ENCODE results near the gene GPR158. TPM values are rescaled to one million over a fixed set of nuclear protein-coding genes. Genes with fewer than 3 reads are reported as not detected.

GPR158 gene
- total RNA-seq, 1 donor from 2014 or later: 5.3 TPM

GRCh38 chr10:25206693-25207414 is 32.1 kb downstream of the GPR158 start:
- DNase-seq (ENCODE audit: low spot score): no peak

- DNase-seq (ENCODE audit: low spot score): no peak
Measured at GRCh38 chr10:25209618-25210017, 34.8 kb downstream of the GPR158 start.

GRCh38 chr10:25210265-25210664 is 35.5 kb downstream of the GPR158 start:
- DNase-seq (ENCODE audit: low spot score): no peak

- DNase-seq (ENCODE audit: low spot score): no peak
Measured at GRCh38 chr10:25220156-25220555, 45.4 kb downstream of the GPR158 start.

- DNase-seq (ENCODE audit: low spot score): no peak
Measured at GRCh38 chr10:25222085-25222660, 47.4 kb downstream of the GPR158 start.

GRCh38 chr10:25226775-25227682 is 52.2 kb downstream of the GPR158 start:
- DNase-seq (ENCODE audit: low spot score): no peak

- DNase-seq (ENCODE audit: low spot score): no peak
Measured at GRCh38 chr10:25231751-25232150, 57.0 kb downstream of the GPR158 start.

GRCh38 chr10:25232204-25232603 is 57.4 kb downstream of the GPR158 start:
- DNase-seq (ENCODE audit: low spot score): no peak

GRCh38 chr10:25245165-25245564 is 70.4 kb downstream of the GPR158 start:
- no peak for DNase-seq (ENCODE audit: low spot score)

- no peak for DNase-seq (ENCODE audit: low spot score)
Measured at GRCh38 chr10:25257646-25258045, 82.8 kb downstream of the GPR158 start.

GRCh38 chr10:25261110-25261509 is 86.3 kb downstream of the GPR158 start:
- no peak for DNase-seq (ENCODE audit: low spot score)

- no peak for DNase-seq (ENCODE audit: low spot score)
Measured at GRCh38 chr10:25261558-25261957, 86.8 kb downstream of the GPR158 start.

GRCh38 chr10:25263931-25264330 is 89.1 kb downstream of the GPR158 start:
- no peak for DNase-seq (ENCODE audit: low spot score)

- no peak for DNase-seq (ENCODE audit: low spot score)
Measured at GRCh38 chr10:25278180-25278579, 103.4 kb downstream of the GPR158 start.

- DNase-seq (ENCODE audit: low spot score): no peak
Measured at GRCh38 chr10:25280076-25280475, 105.3 kb downstream of the GPR158 start.

GRCh38 chr10:25280573-25280972 is 105.8 kb downstream of the GPR158 start:
- no peak for DNase-seq (ENCODE audit: low spot score)

GRCh38 chr10:25285809-25286208 is 111.0 kb downstream of the GPR158 start:
- DNase-seq (ENCODE audit: low spot score): no peak

GRCh38 chr10:25288181-25288580 is 113.4 kb downstream of the GPR158 start:
- no peak for DNase-seq (ENCODE audit: low spot score)

- peak; percentile 28 for DNase-seq (ENCODE audit: low spot score)
Measured at GRCh38 chr10:25294032-25294926, 119.5 kb downstream of the GPR158 start.

- no peak for DNase-seq (ENCODE audit: low spot score)
Measured at GRCh38 chr10:25296324-25296723, 121.5 kb downstream of the GPR158 start.

- no peak for DNase-seq (ENCODE audit: low spot score)
Measured at GRCh38 chr10:25297466-25297865, 122.7 kb downstream of the GPR158 start.
